Stimulated activated CD8-positive, alpha-beta memory T cell treated with anti-CD3 and anti-CD28 coated beads, Interleukin-7, amount 100 ng/mL, for 1 hour (primary cell): ENCODE data around the gene ACOX3.
"Not testable (repeated sequence)": the region's sequence is repeated elsewhere in the genome, so short reads cannot be mapped to it uniquely, and the experiment has no call there.

ENCODE experiments used
- DNase-seq, 2 donors: peaks; one replicate each; pipeline ENCODE4 v3.0.0-alpha.2; 2020; ENCODE audit warnings: low read depth in 2 of 2

Gene ACOX3

GRCh38 chr4:8440492-8441311 is at the start of gene ACOX3, which contains the start of gene TRMT44:
ACOX3 (minus strand) TSS chr4:8440723; CDS start chr4:8416521, 24,202 bp downstream.
TRMT44 (plus strand) TSS chr4:8440777; CDS start chr4:8440823, 46 bp downstream.
- peak; percentile 94 for DNase-seq

GRCh38 chr4:8488791-8489369 is 48.4 kb upstream of the ACOX3 start:
- no peak for DNase-seq

DNA sequence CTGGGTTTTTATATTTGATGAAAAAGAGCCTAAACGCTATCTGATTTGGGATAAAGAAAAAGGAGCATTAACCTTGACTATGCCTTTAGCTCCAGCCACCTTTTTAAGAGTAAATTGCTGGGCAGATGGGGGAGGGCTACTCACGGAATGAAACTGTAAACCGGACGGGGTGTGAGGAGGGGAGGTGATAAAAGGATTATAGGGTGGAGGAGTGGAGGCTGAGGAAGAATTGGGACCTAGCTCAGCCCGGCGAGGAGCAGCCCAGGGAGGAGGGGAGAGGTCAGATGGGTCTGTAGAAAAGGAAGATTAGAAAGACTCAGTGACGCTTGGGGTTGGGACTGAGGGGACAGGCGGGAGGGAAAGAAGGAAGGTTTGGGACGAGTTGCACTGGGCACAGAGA is 46.1 kb upstream of the ACOX3 start:
- not testable (repeated sequence) for DNase-seq

- no peak for DNase-seq
These were observed 39.7 kb upstream of the ACOX3 start for GRCh38 chr4:8480221-8480620.

- no peak for DNase-seq
These were observed 38.5 kb upstream of the ACOX3 start for GRCh38 chr4:8478801-8479744.

GRCh38 chr4:8478371-8478770 is 37.8 kb upstream of the ACOX3 start:
- DNase-seq: no peak

GRCh38 chr4:8477676-8478075 is 37.2 kb upstream of the ACOX3 start:
- no peak for DNase-seq

GRCh38 chr4:8477095-8477635 is 36.6 kb upstream of the ACOX3 start:
- DNase-seq: no peak

GRCh38 chr4:8475751-8476575 is 35.4 kb upstream of the ACOX3 start:
- DNase-seq: no peak

DNA sequence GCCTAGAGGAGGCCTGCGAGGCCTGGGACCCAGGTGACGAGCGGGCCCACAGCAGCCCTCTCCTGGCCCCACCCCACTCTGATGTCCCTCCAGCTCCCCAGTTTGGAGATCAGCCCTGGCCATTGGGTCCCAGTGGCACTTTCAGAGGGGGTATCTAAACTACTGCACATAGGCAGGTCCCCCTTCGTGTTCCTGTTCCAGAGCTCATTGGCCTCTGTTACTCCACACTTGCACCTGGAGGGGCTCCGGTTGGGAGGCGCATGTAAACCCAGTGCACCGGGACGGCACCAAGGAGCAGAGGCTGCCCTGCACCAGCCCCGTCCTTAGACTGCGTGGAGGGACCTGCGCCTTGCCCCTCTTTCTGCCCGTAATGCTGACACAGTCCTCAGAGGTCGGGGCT is 34.3 kb upstream of the ACOX3 start:
- DNase-seq: no peak

GRCh38 chr4:8473920-8474590 is 33.5 kb upstream of the ACOX3 start:
- DNase-seq: no peak

- DNase-seq: no peak
These were observed 32.8 kb upstream of the ACOX3 start for GRCh38 chr4:8473198-8473919.

DNA sequence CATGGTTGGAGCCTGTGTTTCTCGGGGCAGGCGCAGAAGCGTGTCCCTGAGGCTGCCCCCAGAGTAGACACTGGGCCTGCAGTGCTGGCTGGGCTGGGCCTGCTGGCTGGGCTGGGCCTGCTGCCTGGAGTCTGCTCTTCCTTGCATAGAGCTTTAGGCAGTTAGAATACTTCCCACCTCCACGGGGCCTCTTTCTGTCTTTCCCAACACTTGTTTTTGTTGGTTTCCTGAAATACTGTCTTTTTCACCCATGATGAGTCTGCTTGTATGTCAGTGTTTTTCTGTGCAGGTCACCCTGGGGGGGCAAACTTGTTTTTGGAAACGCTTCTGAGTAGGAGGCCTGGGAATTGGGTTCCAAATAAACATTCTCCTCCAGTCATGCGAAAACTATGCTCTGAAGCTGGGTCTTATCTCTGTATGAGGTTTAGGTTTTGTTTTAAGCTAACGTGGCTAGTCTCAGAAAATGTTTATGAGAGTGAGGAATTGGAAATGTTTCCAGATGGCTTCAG is 32.2 kb upstream of the ACOX3 start:
- DNase-seq: no peak

DNA sequence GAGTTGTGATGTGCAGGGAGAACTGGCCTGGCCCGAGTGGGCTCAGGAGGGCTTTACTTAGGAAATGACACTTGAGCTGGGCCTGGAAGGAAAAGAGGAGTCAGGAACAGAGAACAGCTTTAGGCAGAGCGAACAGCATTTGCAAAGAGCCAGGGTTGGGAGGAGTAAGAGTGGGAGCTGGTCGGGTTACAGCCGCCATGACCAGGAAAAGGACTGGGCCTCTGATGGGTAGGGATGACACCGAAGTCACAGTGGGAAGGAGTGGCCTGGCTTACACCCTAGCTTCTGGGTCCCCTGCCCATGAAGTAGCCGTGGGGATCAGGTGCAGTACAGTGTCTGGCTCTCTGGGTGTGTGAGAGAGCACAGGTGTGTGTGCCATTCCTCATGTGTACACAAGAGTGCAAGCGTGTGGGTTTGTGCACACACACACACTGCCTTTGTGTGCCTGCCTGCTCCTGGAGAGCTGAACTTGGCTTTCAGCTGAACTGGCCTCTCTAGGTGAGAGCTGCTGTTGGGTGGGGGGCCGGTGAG is 31.7 kb upstream of the ACOX3 start:
- DNase-seq: no peak

DNA sequence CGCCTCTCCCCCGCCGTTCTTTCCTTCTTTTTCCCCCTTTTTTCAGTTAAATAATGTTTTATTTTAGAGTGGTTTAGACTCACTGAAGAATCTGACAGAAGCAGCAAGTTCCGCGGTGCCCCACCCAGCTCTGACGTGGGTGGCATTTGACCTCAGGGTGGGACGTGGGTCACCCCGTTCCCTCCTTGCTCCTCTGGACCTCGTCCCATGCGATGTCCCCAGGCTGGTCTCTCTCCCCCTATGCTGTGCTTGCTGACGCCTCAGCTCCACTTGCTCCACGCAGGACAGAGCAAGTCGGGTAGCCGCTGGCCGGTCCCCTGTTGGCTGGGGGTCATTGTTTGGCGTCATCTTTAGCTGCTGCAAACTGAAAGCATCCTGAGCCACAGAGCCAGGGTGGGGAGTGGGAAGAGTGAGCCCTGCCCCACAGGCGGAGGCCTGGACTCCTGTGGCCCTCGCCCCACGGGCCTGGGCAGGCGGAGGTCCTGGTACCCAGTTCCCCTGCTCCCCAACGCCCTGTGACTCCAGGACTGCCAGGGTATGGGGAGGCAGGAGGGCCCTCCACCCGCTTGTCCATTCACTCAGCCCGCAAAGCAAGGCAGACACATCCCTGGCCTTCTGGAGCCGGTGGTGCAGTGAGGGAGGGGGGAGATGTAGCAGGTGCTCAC is 30.8 kb upstream of the ACOX3 start:
- no peak for DNase-seq

DNA sequence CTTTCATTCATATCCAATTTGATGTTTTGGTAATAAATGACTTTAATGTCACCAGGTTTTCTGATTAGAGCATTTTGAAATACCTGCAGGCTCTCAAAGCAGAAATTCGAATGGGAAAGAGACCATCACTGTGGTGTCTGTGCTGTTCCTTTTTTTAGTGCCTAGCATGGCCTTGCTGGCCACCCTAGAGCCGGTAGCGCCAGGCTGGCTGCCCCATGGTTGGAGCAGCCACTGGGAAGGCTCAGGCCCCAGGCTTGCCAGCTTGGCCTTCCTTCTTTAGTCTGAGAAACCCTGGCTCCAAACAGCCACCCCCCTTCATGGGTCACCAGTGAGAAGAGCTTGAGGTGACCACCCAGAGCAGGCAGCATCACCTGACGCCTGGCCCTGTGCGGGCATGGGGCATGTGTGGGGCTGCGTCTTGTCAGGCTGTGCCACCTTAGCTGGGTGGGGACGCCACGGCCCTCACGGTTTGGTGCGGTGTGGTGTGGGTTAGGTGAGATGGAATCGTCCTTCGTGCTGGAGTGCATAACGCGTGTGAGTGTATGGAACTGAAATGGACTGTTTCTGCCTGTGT is 30.0 kb upstream of the ACOX3 start:
- no peak for DNase-seq

GRCh38 chr4:8469550-8469949 is 29.0 kb upstream of the ACOX3 start:
- DNase-seq: no peak

DNA sequence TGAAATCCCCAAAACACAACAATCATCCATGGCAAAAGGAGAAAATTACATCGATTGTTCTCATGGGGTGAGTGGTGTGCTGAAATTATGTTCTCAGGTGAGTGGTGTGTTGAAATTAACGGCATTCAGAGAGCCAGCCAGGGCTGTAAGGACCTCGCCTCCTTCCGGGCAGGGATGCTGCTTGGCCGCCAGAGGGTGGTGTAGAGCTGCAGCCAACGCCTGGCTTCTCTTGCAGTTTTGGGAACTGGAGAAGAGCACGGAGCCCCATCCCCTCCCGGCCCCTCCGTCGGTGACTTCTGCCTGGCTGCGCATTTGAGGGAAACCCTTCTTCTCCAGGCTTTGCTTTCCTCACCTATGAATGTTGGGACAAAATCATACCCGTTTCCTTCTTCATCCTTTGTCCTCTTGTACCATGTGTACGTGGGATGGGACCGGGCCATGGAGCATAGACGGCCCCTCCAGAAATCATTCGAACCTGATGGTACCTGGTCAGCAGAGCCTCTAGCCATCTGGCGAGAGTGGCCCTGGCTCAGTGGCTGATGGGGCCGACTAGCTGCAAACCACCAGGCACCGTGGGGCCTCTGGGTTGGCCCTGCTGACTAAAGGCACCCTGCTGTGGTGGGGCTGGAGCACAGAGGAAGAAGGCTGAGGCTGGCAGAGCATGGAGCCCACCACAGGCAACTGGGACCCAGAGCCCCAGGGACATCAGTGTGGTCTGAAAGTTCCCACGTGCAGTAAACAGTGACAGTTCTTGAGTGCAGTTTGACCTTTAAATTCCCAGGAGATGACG is 28.4 kb upstream of the ACOX3 start:
- DNase-seq: no peak
